Tibial artery (tissue), 4 donors: ENCODE measurements around the gene ADAMTSL1.

Experiments
- DNase-seq, 2 donors: peaks; one replicate each; pipeline ENCODE4 v3.0.0-alpha.2; 2019
- H3K27ac ChIP-seq, 2 donors: fragments of 200-600 bp; sonication (generic) in 1 of 2; 1 replicate in 1 of 2; 2 replicates in 1 of 2; pipeline ENCODE4 v1.5.1; 2018 to 2019; ENCODE audit warnings: mild to moderate bottlenecking in 1 of 2
- H3K27me3 ChIP-seq, 2 donors: fragments of 200-600 bp; sonication (generic) in 1 of 2; one replicate each; pipeline versions ENCODE4 v1.5.1 to v1.6.0; 2016 to 2019
- H3K36me3 ChIP-seq, 3 donors: fragments of 200-600 bp; sonication (generic) in 2 of 3; one replicate each; pipeline ENCODE4 v1.5.1; 2016 to 2019; ENCODE audit warnings: mild to moderate bottlenecking in 2 of 3
- H3K4me1 ChIP-seq, 4 donors: fragments of 200-600 bp; sonication (generic) in 2 of 4; 1 replicate in 3 of 4; 2 replicates in 1 of 4; pipeline ENCODE4 v1.5.1; 2016 to 2019
- H3K4me3 ChIP-seq, 2 donors: fragments of 200-600 bp; sonication (generic) in 1 of 2; 1 replicate in 1 of 2; 2 replicates in 1 of 2; pipeline ENCODE4 v1.5.1; 2018 to 2019; ENCODE audit warnings: mild to moderate bottlenecking in 2 of 2
- H3K9me3 ChIP-seq, 3 donors: fragments of 200-600 bp; sonication (generic) in 1 of 3; one replicate each; pipeline ENCODE4 v1.5.1; 2016 to 2019
- intact Hi-C: fragments of 100-400 bp; cut with DNase I; formaldehyde crosslinking; loops from one replicate; pipeline ENCODE4 v1.15.0; 2023; ENCODE audit warnings: low total_unique reads
- TF ChIP-seq, protein P1 (sequence below), 2 experiments: fragments of 200-600 bp in 1 of 2; fragments of 450-650 bp in 1 of 2; IDR thresholded peaks; one replicate each; pipeline ENCODE4 v1.5.1; 2017 to 2019; ENCODE audit warnings: antibody characterized with exemption in 2 of 2, mild to moderate bottlenecking in 1 of 2, moderate library complexity in 1 of 2

The ADAMTSL1 gene

DNA sequence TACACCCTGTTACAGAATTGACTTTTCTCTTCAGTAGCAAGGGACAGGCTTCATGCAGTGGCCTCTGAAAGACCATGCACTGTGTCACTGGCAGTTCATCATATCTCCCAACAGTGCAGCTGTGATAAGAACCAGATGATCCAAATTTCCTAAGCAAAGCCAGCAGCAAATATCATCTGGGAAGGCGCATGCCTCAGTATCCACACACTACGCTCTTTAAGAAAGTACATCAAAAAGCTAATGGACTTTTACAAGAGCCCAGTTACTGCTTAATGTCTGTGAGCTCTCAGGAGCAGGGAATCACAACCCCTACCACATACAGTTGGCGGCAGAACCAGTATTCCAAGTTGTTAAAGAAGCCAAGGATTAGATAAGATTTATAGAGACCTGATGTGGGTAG lies 25.1 kb downstream of the ADAMTSL1 start:
- H3K4me1 ChIP-seq: no peaks in the 10 kb centered on the region
- intact Hi-C loops: no loop called here
- H3K27me3 ChIP-seq: no peaks in the 10 kb centered on the region
- H3K9me3 ChIP-seq: no peaks in the 10 kb centered on the region
- no peak overlapping the region for H3K4me3 ChIP-seq
- TF ChIP-seq, protein P1, sequence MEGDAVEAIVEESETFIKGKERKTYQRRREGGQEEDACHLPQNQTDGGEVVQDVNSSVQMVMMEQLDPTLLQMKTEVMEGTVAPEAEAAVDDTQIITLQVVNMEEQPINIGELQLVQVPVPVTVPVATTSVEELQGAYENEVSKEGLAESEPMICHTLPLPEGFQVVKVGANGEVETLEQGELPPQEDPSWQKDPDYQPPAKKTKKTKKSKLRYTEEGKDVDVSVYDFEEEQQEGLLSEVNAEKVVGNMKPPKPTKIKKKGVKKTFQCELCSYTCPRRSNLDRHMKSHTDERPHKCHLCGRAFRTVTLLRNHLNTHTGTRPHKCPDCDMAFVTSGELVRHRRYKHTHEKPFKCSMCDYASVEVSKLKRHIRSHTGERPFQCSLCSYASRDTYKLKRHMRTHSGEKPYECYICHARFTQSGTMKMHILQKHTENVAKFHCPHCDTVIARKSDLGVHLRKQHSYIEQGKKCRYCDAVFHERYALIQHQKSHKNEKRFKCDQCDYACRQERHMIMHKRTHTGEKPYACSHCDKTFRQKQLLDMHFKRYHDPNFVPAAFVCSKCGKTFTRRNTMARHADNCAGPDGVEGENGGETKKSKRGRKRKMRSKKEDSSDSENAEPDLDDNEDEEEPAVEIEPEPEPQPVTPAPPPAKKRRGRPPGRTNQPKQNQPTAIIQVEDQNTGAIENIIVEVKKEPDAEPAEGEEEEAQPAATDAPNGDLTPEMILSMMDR (IDR thresholded peaks at IDR 0.05): no peak
- no peak for DNase-seq
- H3K36me3 ChIP-seq: no peaks in the 10 kb centered on the region
- H3K27ac ChIP-seq: no peak overlapping the region

DNA sequence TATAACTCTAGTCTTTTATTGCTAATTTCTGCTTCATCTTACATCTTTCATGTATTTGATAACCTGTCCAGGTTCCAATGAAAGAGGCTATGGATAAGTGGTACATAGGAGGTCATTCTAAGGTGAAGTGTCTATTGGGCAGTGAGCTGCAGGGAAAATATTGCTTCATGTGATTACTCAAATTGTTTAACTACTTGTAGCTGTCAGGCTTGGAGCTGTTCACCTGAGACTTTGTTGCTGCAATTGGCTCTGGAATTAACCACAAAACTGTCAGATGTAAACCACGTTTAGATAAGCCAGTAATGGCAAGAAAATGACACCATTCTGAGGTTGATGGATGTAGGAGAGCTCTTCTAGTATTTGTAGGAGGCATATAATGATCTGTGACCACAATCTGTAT lies 26.0 kb downstream of the ADAMTSL1 start:
- Histone ChIP-seq H3K27ac (no peak overlapping the region), H3K27me3 (no peaks in the 10 kb centered on the region), H3K4me1 (no peaks in the 10 kb centered on the region), H3K36me3 (no peaks in the 10 kb centered on the region), H3K4me3 (no peak overlapping the region), H3K9me3 (no peaks in the 10 kb centered on the region)
- DNase-seq: no peak
- TF ChIP-seq, protein P1 (IDR thresholded peaks at IDR 0.05): no peak
- intact Hi-C loops: no loop called here

DNA sequence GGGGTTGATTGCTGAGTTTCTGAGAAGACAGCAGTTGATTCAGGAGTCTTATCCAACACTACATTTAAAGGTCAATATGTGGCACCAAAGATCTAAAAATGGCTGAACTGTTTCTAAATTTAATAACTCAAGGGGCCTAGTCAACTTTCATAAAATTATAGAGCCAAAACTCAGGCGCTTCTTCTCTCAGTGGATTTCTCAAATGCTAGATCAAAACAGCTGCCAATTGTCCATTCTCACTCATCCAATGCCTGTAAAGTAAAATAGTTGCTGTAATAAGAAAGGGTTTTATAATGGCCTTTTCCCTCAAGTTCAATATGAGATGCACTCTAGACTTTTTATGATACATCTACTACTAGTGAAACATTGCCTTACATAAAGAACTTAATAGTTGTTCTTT lies 26.5 kb downstream of the ADAMTSL1 start:
- no peaks in the 10 kb centered on the region for H3K9me3 ChIP-seq
- DNase-seq: no peak
- no peak overlapping the region for H3K4me3 ChIP-seq
- no peaks in the 10 kb centered on the region for H3K36me3 ChIP-seq
- TF ChIP-seq, protein P1 (IDR thresholded peaks at IDR 0.05): no peak
- H3K27ac ChIP-seq: no peak overlapping the region
- no peaks in the 10 kb centered on the region for H3K4me1 ChIP-seq
- no peaks in the 10 kb centered on the region for H3K27me3 ChIP-seq
- intact Hi-C loops: no loop called here

DNA sequence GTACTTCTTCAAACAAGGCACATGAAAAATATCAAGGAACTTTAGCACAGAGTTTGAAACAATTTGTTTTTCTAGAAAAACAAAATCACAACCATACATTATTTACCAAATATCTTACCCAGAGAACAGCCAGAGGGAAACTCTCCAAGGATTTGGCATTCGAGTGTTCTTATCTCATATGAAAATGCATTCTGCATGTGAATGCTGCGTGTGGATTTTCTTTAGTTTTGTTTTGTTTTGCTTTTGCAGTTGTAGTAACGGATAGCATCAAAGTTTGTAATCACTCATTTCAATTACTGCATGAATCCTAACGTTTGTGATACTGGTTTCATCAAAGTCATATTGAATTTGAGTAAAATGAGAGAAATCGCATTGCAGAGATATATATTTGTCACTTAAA lies 28.0 kb downstream of the ADAMTSL1 start:
- Histone ChIP-seq H3K4me3 (no peak overlapping the region), H3K27me3 (no peaks in the 10 kb centered on the region), H3K4me1 (no peaks in the 10 kb centered on the region), H3K36me3 (no peaks in the 10 kb centered on the region), H3K27ac (no peak overlapping the region), H3K9me3 (no peaks in the 10 kb centered on the region)
- TF ChIP-seq, protein P1 (IDR thresholded peaks at IDR 0.05): no peak
- intact Hi-C loops: no loop called here
- DNase-seq: no peak

DNA sequence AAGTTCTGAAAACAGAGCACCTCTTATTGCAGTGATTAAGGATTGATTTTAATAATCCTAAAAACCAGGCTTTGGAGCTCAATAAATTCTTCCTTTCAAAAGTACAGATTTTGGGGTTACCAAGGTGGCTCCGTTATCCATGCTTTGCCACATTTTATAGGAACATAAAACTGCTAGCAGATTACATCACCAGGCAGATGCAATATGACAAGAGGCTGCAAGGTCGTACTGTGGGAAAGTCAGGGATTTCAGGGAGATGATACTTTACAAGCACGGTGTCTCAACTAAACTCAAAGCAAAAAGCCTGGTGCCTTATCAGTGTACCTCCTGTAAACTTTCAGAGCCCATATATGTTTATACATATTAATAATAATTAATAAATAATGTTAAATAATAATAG lies 28.6 kb downstream of the ADAMTSL1 start:
- no peak overlapping the region for H3K4me3 ChIP-seq
- H3K27ac ChIP-seq: no peak overlapping the region
- no peak for DNase-seq
- H3K4me1 ChIP-seq: no peaks in the 10 kb centered on the region
- H3K9me3 ChIP-seq: no peaks in the 10 kb centered on the region
- no peaks in the 10 kb centered on the region for H3K27me3 ChIP-seq
- H3K36me3 ChIP-seq: no peaks in the 10 kb centered on the region
- intact Hi-C loops: no loop called here
- TF ChIP-seq, protein P1 (IDR thresholded peaks at IDR 0.05): no peak

DNA sequence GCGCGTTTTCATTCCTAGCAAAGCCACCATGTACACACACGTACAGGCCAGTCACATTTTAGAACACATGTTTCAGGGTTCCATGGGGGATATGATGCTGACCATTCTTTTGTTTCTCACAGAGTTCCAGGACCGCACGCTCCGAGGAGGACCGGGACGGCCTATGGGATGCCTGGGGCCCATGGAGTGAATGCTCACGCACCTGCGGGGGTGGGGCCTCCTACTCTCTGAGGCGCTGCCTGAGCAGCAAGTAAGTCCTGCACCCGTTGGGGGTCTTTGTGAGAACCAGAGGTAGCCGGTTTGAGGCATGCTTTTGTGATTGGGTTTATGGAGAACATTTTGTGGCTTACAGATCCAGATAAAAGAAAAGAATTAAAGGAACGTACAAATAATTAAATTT lies 30.8 kb downstream of the ADAMTSL1 start:
- no peaks in the 10 kb centered on the region for H3K4me1 ChIP-seq
- no peak for DNase-seq
- TF ChIP-seq, protein P1 (IDR thresholded peaks at IDR 0.05): no peak
- intact Hi-C loops: no loop called here
- no peak overlapping the region for H3K4me3 ChIP-seq
- H3K36me3 ChIP-seq: no peaks in the 10 kb centered on the region
- no peak overlapping the region for H3K27ac ChIP-seq
- peaks cover 0 to 6% (median 0%) of the 10 kb centered on the region in 3 donors for H3K9me3 ChIP-seq
- H3K27me3 ChIP-seq: no peaks in the 10 kb centered on the region
